ENCODE measurements around the gene MTF1. TPM values are rescaled to one million over a fixed set of nuclear protein-coding genes. Genes with fewer than 3 reads are reported as not detected.
"Not testable (repeated sequence)": the region's sequence is repeated elsewhere in the genome, so short reads cannot be mapped to it uniquely, and the experiment has no call there.

Gene MTF1
- total RNA-seq, 1 donor from 2014 or later = 5.9 TPM

DNA sequence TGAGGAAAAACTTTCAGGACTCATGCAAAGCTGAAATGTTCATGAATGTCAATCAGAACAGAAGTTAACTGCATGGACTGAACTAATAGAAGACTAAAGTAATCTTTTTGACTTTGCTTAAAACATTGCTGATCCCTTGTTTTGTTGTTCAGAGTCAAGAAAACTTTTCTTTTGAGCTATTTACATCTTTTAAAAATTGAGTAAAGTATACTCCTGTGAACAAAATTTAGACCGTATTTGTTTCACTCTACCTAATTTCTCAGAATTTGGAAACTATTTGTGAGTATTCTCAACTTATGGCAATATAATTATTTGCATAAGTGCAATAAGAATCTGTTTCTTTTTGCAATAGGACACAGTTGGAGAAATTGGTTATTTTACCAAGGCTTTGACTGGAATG, 46.3 kb upstream of the MTF1 start:
- Mint-ChIP-seq H3K9me3 (no peaks in the 10 kb centered on the region), H3K4me1 (no peaks in the 10 kb centered on the region), H3K27ac (no peak overlapping the region), H3K27me3 (ENCODE audit: insufficient read depth, low read depth) (peaks cover 5% of the 10 kb centered on the region), H3K36me3 (peaks cover 15% of the 10 kb centered on the region), H3K4me3 (no peak overlapping the region)
- H3K4me1 ChIP-seq = no peaks in the 10 kb centered on the region
- H3K79me2 ChIP-seq (ENCODE audit: low read depth) = no peaks in the 10 kb centered on the region
- peaks cover 3% of the 10 kb centered on the region for H3K36me3 ChIP-seq
- H2AFZ ChIP-seq (replicated peaks) = no peak overlapping the region
- no peak for DNase-seq (ENCODE audit: low spot score)
- no peaks in the 10 kb centered on the region for H4K20me1 ChIP-seq (ENCODE audit: low read depth)
- no peak overlapping the region for H3K4me3 ChIP-seq
- H3K27ac ChIP-seq = no peak overlapping the region
- H3K4me2 ChIP-seq = no peak overlapping the region
- no peak overlapping the region for H3K9ac ChIP-seq
- no peak for TF ChIP-seq EZH2phosphoT487 (IDR thresholded peaks at IDR 0.05)
- TF ChIP-seq EZH2 (IDR thresholded peaks at IDR 0.05) = no peak
- TF ChIP-seq, protein P1, sequence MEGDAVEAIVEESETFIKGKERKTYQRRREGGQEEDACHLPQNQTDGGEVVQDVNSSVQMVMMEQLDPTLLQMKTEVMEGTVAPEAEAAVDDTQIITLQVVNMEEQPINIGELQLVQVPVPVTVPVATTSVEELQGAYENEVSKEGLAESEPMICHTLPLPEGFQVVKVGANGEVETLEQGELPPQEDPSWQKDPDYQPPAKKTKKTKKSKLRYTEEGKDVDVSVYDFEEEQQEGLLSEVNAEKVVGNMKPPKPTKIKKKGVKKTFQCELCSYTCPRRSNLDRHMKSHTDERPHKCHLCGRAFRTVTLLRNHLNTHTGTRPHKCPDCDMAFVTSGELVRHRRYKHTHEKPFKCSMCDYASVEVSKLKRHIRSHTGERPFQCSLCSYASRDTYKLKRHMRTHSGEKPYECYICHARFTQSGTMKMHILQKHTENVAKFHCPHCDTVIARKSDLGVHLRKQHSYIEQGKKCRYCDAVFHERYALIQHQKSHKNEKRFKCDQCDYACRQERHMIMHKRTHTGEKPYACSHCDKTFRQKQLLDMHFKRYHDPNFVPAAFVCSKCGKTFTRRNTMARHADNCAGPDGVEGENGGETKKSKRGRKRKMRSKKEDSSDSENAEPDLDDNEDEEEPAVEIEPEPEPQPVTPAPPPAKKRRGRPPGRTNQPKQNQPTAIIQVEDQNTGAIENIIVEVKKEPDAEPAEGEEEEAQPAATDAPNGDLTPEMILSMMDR (IDR thresholded peaks at IDR 0.05) = no peak
- no peaks in the 10 kb centered on the region for H3K27me3 ChIP-seq
- peaks cover 5% of the 10 kb centered on the region for H3K9me3 ChIP-seq (ENCODE audit: low read depth)
- H3F3A ChIP-seq (ENCODE audit: low read depth) = no peaks in the 10 kb centered on the region

DNA sequence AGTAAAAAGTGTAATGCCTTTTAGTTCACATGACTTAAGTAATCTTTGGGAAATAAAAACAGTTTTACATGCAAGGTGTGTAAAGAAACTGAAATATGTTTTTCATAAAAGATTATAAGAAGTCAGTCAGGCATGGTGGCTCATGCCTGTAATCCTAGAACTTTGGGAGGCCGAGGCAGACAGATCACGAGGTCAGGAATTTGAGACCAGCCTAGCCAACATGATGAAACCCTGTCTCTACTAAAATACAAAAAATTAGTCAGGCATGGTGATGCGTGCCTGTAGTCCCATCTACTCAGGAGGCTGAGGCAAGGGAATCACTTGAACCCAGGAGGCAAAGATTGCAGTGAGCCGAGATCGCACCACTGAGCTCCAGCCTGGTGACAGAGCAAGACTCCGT, 44.5 kb upstream of the MTF1 start:
- not testable (repeated sequence) for H3K79me2 ChIP-seq (ENCODE audit: low read depth); H3K4me1 ChIP-seq; H4K20me1 ChIP-seq (ENCODE audit: low read depth); H3K4me3 Mint-ChIP-seq; H3K4me2 ChIP-seq; H3K27ac ChIP-seq; H3K9me3 Mint-ChIP-seq; H3K27ac Mint-ChIP-seq; H3K36me3 ChIP-seq; DNase-seq (ENCODE audit: low spot score); H3K27me3 ChIP-seq; H3K4me3 ChIP-seq; H3K9me3 ChIP-seq (ENCODE audit: low read depth); H2AFZ ChIP-seq (replicated peaks); H3F3A ChIP-seq (ENCODE audit: low read depth); H3K4me1 Mint-ChIP-seq; H3K27me3 Mint-ChIP-seq (ENCODE audit: insufficient read depth, low read depth); H3K9ac ChIP-seq
- H3K36me3 Mint-ChIP-seq = peaks cover 15% of the 10 kb centered on the region

DNA sequence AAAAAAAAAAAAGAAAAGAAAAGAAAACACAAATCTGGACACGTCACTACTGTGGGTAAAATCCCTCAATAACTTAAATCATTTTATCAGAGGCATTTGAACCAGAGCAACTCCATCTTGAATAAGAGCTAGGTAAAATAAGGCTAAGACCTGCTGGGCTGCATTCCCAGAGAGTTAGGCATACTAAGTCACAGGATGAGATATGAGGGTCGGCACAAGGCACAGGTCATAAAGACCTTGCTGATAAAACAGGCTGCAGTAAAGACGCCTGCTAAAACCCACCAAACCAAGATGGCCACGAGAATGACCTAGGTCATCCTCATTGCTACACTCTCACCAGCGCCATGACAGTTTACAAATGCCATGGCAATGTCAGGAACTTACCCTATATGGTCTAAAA, 43.6 kb upstream of the MTF1 start:
- no peak overlapping the region for H3K27ac ChIP-seq
- no peaks in the 10 kb centered on the region for H3K4me1 Mint-ChIP-seq
- no peaks in the 10 kb centered on the region for H4K20me1 ChIP-seq (ENCODE audit: low read depth)
- no peak overlapping the region for H3K9ac ChIP-seq
- no peaks in the 10 kb centered on the region for H3K27me3 ChIP-seq
- no peaks in the 10 kb centered on the region for H3F3A ChIP-seq (ENCODE audit: low read depth)
- DNase-seq (ENCODE audit: low spot score) = no peak
- no peak overlapping the region for H3K4me3 Mint-ChIP-seq
- H3K4me2 ChIP-seq = no peak overlapping the region
- H3K9me3 ChIP-seq (ENCODE audit: low read depth) = peaks cover 5% of the 10 kb centered on the region
- peaks cover 2% of the 10 kb centered on the region for H3K9me3 Mint-ChIP-seq
- H3K36me3 Mint-ChIP-seq = peaks cover 11% of the 10 kb centered on the region
- H3K4me3 ChIP-seq = no peak overlapping the region
- TF ChIP-seq EZH2phosphoT487 (IDR thresholded peaks at IDR 0.05) = no peak
- TF ChIP-seq EZH2 (IDR thresholded peaks at IDR 0.05) = no peak
- TF ChIP-seq, protein P1 (IDR thresholded peaks at IDR 0.05) = no peak
- H2AFZ ChIP-seq (replicated peaks) = no peak overlapping the region
- no peaks in the 10 kb centered on the region for H3K4me1 ChIP-seq
- H3K27ac Mint-ChIP-seq = no peak overlapping the region
- H3K36me3 ChIP-seq = peaks cover 3% of the 10 kb centered on the region
- no peaks in the 10 kb centered on the region for H3K79me2 ChIP-seq (ENCODE audit: low read depth)
- peaks cover 5% of the 10 kb centered on the region for H3K27me3 Mint-ChIP-seq (ENCODE audit: insufficient read depth, low read depth)

DNA sequence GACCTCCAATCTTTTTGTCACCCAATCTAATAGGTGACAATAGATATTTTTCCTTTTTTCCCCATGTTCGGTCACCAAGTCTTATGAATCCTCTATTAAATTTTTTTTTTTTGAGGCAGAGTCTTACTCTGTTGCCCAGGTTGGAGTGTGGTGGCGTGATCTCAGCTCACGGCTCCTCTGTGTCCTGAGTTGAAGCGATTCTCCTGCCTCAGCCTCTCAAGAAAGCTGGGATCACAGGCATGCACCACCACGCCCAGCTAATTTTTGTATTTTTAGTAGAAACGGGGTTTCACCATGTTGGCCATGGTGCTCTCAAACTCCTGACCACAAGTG, 42.5 kb upstream of the MTF1 start:
- no peak overlapping the region for H2AFZ ChIP-seq (replicated peaks)
- H3K4me1 ChIP-seq = no peaks in the 10 kb centered on the region
- Mint-ChIP-seq H3K27me3 (ENCODE audit: insufficient read depth, low read depth) (peaks cover 5% of the 10 kb centered on the region), H3K9me3 (peaks cover 2% of the 10 kb centered on the region), H3K27ac (no peak overlapping the region), H3K4me3 (no peak overlapping the region), H3K36me3 (peaks cover 10% of the 10 kb centered on the region), H3K4me1 (no peaks in the 10 kb centered on the region)
- TF ChIP-seq EZH2 (IDR thresholded peaks at IDR 0.05) = no peak
- TF ChIP-seq, protein P1 (IDR thresholded peaks at IDR 0.05) = no peak
- TF ChIP-seq EZH2phosphoT487 (IDR thresholded peaks at IDR 0.05) = no peak
- no peaks in the 10 kb centered on the region for H3K79me2 ChIP-seq (ENCODE audit: low read depth)
- H3K27ac ChIP-seq = no peak overlapping the region
- H3F3A ChIP-seq (ENCODE audit: low read depth) = no peaks in the 10 kb centered on the region
- H4K20me1 ChIP-seq (ENCODE audit: low read depth) = no peaks in the 10 kb centered on the region
- DNase-seq (ENCODE audit: low spot score) = no peak
- no peak overlapping the region for H3K9ac ChIP-seq
- peaks cover 5% of the 10 kb centered on the region for H3K9me3 ChIP-seq (ENCODE audit: low read depth)
- H3K36me3 ChIP-seq = peaks cover 3% of the 10 kb centered on the region
- H3K4me2 ChIP-seq = no peak overlapping the region
- H3K27me3 ChIP-seq = no peaks in the 10 kb centered on the region
- no peak overlapping the region for H3K4me3 ChIP-seq

Data from neural progenitor cell (in vitro differentiated cells).